Spinal cord (tissue), 10 donors: ENCODE measurements around the gene B4GALT3. TPM values are rescaled to one million over a fixed set of nuclear protein-coding genes. Genes with fewer than 3 reads are reported as not detected.
A peak's percentile ranks its signal among the peaks of the same experiment; 100 is the strongest.

ENCODE experiments used
- DNase-seq, 6 donors: peaks; one replicate each; pipeline versions ENCODE4 v3.0.0 to v3.0.0-alpha.2; 2013 to 2015; ENCODE audit warnings: low spot score in 6 of 6, low read depth in 4 of 6
- H3K27ac ChIP-seq: one replicate; pipeline ENCODE4 v1.5.1; 2013; ENCODE audit warnings: low read depth, low read length, control low read depth
- H3K27me3 ChIP-seq: one replicate; pipeline ENCODE4 v1.6.1; 2013; ENCODE audit warnings: low read length; ENCODE audit not compliant: control insufficient read depth, insufficient read depth
- H3K36me3 ChIP-seq: one replicate; pipeline ENCODE4 v1.6.1; 2013; ENCODE audit warnings: low read length; ENCODE audit not compliant: control insufficient read depth, insufficient read depth
- H3K4me1 ChIP-seq: one replicate; pipeline ENCODE4 v1.6.1; 2013; ENCODE audit warnings: low read length; ENCODE audit not compliant: control insufficient read depth, insufficient read depth
- H3K4me3 ChIP-seq: one replicate; pipeline ENCODE4 v1.5.1; 2013; ENCODE audit warnings: low read depth, low read length, control low read depth
- H3K9me3 ChIP-seq: one replicate; pipeline ENCODE4 v1.6.1; 2013; ENCODE audit warnings: low read length; ENCODE audit not compliant: control insufficient read depth, insufficient read depth
- WGBS: methylation state at CpG from one replicate; pipeline ENCODE4 v1.1.5; 2013; ENCODE audit warnings: missing lambda C conversion rate; ENCODE audit not compliant: insufficient coverage; 5-methylcytosine and 5-hydroxymethylcytosine counted together
- polyA plus RNA-seq, 2 donors: library from polyadenylated mRNA; unstranded; fragments of 120-200 nt; gene quantifications; one replicate each; pipeline ENCODE4 v1.2.1, GENCODE V29; 2013; ENCODE audit not compliant: insufficient read length in 2 of 2
- total RNA-seq, 2 donors: library from RNA; depleted of rRNA in 1 of 2; stranded (reverse); fragments of 120-200 nt in 1 of 2; fragments of >200 nt in 1 of 2; gene quantifications; one replicate each; pipeline versions ENCODE4 v1.2.3 to v1.2.4, GENCODE V29; 2013 to 2014
- donor health status: healthy.

The B4GALT3 gene
- total and polyA plus RNA-seq, 4 donors, result 18.8 to 52.5 (median 38.5) TPM

DNA sequence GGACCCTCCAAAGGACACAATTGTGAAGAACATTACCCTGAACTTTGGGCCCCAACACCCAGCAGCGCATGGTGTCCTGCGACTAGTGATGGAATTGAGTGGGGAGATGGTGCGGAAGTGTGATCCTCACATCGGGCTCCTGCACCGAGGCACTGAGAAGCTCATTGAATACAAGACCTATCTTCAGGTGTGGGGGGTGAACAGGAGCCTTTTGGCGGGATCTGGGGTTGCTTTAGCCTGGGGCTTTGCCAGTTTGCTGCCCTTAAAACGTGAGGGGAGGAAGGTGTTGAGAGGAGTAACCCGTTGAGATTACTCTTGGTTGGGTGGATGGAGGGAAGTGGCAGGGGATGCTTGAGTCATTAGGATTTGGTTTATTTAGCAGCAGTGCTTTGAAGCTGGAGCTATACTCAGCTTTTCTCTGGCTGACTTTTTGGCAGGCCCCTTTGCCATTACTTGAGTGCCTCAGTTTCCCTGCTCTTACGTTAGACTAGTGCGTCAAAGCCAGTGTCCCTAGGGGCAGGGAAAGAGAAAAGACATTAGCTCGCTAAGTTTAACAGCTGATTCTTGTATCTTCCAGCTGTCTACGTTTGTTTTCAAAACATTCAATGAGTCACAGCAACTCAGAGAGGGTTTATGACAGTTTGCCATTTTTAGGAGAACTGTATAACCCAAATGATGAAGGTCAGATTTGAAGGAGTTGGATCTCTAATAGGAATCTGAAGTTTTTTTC lies 29.3 kb upstream of the B4GALT3 start:
- WGBS, result 93% methylated on average over 10 of the region's 12 CpGs
- no peak overlapping the region for H3K27ac ChIP-seq
- peaks cover 56% of the 10 kb centered on the region for H3K36me3 ChIP-seq

GRCh38 chr1:161201836-161202712 lies 24.8 kb upstream of the B4GALT3 start, which contains the start of gene NDUFS2:
Gene NDUFS2 (plus strand): TSS chr1:161202367. CDS start chr1:161202386, 19 bp downstream.
- no peaks in the 10 kb centered on the region for H3K9me3 ChIP-seq
- peaks cover 27% of the 10 kb centered on the region for H3K36me3 ChIP-seq
- under 1% methylated on average over 49 of the region's 53 CpGs for WGBS
- H3K27me3 ChIP-seq, result no peaks in the 10 kb centered on the region
- H3K4me3 ChIP-seq, result peak within 1 kb of the TSS; percentile 94
- H3K4me1 ChIP-seq, result peaks cover 60% of the 10 kb centered on the region
- H3K27ac ChIP-seq, result peak within 1 kb of the TSS; percentile 99
- DNase-seq, result peak; percentile 93 to 100 (median 98)

More for the DNA sequence above, 29.3 kb upstream of the B4GALT3 start:
- Histone ChIP-seq H3K4me3 (no peak overlapping the region), H3K4me1 (peaks cover 15% of the 10 kb centered on the region), H3K27me3 (no peaks in the 10 kb centered on the region), H3K9me3 (no peaks in the 10 kb centered on the region)
- DNase-seq, result no peak

DNA sequence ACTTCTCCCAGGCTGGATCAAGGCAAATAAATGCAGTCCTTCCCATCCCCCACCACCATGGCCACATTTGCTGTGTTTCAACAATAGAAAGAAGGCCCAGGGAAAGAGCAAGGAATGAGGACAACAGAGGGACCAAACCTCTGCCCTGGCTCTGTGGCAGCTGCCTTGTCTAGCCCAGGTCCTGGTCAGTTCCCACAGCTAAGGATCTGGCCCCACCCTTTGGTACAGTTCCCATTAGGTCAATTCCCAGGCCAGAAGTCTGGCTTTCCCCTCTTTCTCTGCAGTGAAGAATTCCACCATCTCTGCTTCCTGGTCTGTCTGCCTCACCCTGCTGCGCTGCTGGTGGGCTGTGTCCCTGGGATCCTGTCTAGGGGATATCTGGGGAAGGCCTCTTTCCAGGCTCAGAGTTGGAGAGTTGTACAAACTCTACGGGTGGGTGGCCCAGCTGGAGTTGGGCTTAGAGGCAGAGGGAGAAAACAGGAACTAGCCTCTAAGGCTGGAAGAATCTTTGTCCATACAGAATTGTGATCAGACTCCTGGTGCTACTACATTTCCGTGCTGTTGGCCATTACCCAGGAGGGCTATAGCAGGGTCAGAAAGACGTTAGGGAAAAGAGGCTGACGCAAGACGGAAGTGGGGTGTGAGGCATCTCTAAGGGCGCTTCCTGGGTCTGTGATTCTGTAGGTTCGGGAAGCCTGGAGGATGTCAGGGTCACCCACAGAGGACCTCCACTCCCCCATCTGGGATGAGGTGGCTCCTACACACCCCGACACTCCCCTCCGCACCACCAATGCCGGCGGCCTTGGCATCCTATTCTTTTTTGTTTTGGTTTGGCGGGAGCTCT lies 23.9 kb upstream of the B4GALT3 start:
- peak in 2 of 6 donors; percentile 19 to 65 for DNase-seq
- no peaks in the 10 kb centered on the region for H3K27me3 ChIP-seq
- peak overlapping the region; percentile 94 for H3K4me3 ChIP-seq
- H3K27ac ChIP-seq, result peak overlapping the region; percentile 99
- H3K4me1 ChIP-seq, result peaks cover 68% of the 10 kb centered on the region
- H3K9me3 ChIP-seq, result no peaks in the 10 kb centered on the region
- H3K36me3 ChIP-seq, result peaks cover 22% of the 10 kb centered on the region
- 56% methylated on average over 2 of the region's 13 CpGs for WGBS

DNA sequence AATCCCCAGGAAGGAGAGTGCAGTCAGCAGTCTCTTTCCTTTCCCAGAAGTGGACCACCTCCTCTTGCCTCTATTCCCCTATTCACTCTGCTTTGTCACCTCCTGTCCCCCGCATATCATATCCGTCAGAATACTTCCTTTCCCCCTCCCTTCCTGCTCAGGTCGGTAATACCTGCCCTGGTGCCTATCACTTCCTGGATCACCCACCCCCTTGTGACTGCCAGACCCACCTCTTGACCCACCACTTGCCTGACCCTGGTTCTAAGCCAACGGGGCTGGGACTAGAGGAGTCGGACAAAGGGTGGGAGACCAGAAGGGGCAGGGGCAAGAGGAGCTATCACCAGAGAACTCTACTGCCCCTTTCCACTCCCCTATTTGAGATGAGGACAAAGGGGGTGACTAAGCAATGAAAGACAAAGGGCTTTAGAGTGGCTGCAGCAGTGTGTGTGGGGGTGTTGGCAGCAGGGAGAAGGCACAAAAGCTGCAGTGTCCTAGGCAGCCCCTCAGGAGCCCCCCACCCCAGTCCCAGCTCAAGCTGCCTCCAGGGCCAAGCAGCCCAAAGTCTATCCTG lies 23.2 kb upstream of the B4GALT3 start:
- Histone ChIP-seq H3K36me3 (peaks cover 19% of the 10 kb centered on the region), H3K4me1 (peaks cover 70% of the 10 kb centered on the region), H3K27ac (peak overlapping the region; percentile 99), H3K27me3 (no peaks in the 10 kb centered on the region), H3K9me3 (no peaks in the 10 kb centered on the region), H3K4me3 (no peak overlapping the region)
- DNase-seq, result no peak
- 60% methylated on average over 3 of the region's 5 CpGs for WGBS

GRCh38 chr1:161199506-161200139 lies 22.3 kb upstream of the B4GALT3 start:
- peaks cover 13% of the 10 kb centered on the region for H3K36me3 ChIP-seq
- H3K27ac ChIP-seq, result peak overlapping the region; percentile 99
- peak overlapping the region; percentile 1 for H3K4me3 ChIP-seq
- 17% methylated on average over 1 of the region's 5 CpGs for WGBS
- peak in 1 of 6 donors; percentile 33 for DNase-seq
- H3K27me3 ChIP-seq, result no peaks in the 10 kb centered on the region
- peaks cover 73% of the 10 kb centered on the region for H3K4me1 ChIP-seq
- no peaks in the 10 kb centered on the region for H3K9me3 ChIP-seq

DNA sequence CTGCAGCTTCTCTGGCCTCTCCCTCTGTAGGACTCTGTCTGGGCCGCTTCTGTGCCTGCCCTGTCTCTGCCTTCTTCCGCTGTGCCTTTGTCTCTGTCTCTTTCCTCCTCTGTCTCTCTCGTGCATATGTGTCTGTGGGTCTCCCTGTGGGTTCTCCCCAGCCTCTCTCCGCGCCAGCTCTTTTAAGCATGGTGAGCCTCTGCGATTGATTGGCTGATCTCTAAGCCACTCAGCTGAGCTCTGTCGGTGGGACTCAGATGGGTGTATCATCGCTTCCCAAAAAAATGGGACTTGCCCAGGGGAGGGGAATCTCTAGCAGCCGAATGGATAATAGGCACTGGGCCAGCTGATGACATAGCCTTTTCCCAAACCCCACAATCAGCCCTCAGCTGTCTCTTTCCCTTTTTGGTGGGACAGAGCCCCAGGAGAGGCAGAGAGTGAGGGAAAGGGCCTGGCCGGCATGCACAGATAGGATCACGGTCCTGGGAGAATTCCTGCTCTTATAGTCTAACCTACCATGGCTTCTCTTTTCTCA lies 21.7 kb upstream of the B4GALT3 start, which contains the start of gene ADAMTS4:
ADAMTS4 (minus strand) TSS at position 158 of the 535 bp plus-strand sequence. CDS start 427 bp downstream, outside the sequence.
- DNase-seq, result peak in 2 of 6 donors; percentile 68 to 83
- H3K27me3 ChIP-seq, result no peaks in the 10 kb centered on the region
- peak within 1 kb of the TSS; percentile 37 for H3K4me3 ChIP-seq
- H3K27ac ChIP-seq, result peak within 1 kb of the TSS; percentile 99
- no peaks in the 10 kb centered on the region for H3K9me3 ChIP-seq
- WGBS, result 31% methylated on average over 7 of the region's 11 CpGs
- peaks cover 9% of the 10 kb centered on the region for H3K36me3 ChIP-seq
- peaks cover 74% of the 10 kb centered on the region for H3K4me1 ChIP-seq

- H3K4me1 ChIP-seq, result peaks cover 76% of the 10 kb centered on the region
- peak overlapping the region; percentile 99 for H3K27ac ChIP-seq
- H3K9me3 ChIP-seq, result no peaks in the 10 kb centered on the region
- H3K36me3 ChIP-seq, result peaks cover 8% of the 10 kb centered on the region
- DNase-seq, result peak in 1 of 6 donors; percentile 59
- whole genome bisulfite sequencing, result 12% methylated on average over 19 of the region's 20 CpGs
- no peaks in the 10 kb centered on the region for H3K27me3 ChIP-seq
- peak overlapping the region; percentile 37 for H3K4me3 ChIP-seq
Observed at GRCh38 chr1:161198194-161198896, 21.0 kb upstream of the B4GALT3 start.

GRCh38 chr1:161197560-161198193 lies 20.4 kb upstream of the B4GALT3 start:
- WGBS, result 86% methylated on average over 10 of the region's 11 CpGs
- DNase-seq, result no peak
- Histone ChIP-seq H3K9me3 (no peaks in the 10 kb centered on the region), H3K36me3 (peaks cover 6% of the 10 kb centered on the region), H3K27me3 (no peaks in the 10 kb centered on the region), H3K4me3 (peak overlapping the region; percentile 37), H3K4me1 (peaks cover 76% of the 10 kb centered on the region), H3K27ac (peak overlapping the region; percentile 99)
